ENCODE measurements around the gene RPTOR. TPM values are rescaled to one million over a fixed set of nuclear protein-coding genes. Genes with fewer than 3 reads are reported as not detected.

Gene RPTOR
- total RNA-seq, 1 experiment from 2014 or later, result 66.7 TPM

DNA sequence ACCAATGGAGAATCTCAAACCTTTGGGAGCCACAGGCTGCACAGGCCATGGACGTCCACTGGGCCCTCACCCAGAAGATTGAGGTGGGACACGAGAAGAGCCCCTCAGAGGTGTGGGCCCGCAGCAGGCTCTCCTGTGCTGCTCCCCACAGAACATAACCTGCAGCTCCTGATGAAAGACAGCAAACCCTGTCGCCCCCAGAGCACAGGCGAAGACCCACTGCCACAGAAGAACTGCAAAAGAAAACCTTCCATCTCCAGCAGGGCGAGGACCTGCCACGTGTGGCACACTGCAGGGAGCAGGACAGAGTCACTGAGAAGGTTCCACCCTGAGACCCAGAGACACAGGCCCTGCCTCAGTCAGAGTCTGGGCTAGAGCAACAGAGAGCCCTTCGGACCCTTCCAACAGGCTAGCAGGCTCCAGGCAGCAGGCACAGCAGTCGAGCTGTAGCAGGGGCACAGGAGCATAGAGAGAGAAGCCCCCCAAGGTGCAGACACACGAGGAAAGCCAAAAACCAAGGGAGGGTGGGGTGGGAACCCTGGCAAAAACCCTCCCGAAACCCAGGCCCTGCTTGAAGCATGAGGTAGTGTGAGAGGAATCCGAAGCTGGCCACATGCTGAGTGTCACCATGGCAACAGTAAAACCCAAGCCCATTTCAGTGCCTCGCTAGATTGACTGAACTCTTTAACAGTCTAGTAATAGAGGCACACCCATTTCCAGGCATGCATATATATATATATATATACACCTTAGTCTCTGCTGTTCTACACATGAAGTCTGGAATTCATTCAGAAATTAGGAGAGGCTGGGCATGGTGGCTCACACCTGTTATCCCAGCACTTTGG, 387.0 kb downstream of the RPTOR start:
- DNase-seq, result no peak
- ChIA-PET POLR2A (no interaction called here), CTCF (no interaction called here)
- H3K36me3 ChIP-seq (ENCODE audit: control insufficient read depth, insufficient read depth, low read length), result peaks cover 4% of the 10 kb centered on the region
- Mint-ChIP-seq H3K4me1 (ENCODE audit: low read depth, unreplicated experiment) (no peaks in the 10 kb centered on the region), H3K27me3 (ENCODE audit: insufficient read depth, unreplicated experiment) (no peaks in the 10 kb centered on the region), H3K36me3 (ENCODE audit: insufficient read depth, unreplicated experiment) (peaks cover under 1% of the 10 kb centered on the region), H3K4me3 (ENCODE audit: unreplicated experiment) (no peak overlapping the region), H3K9me3 (ENCODE audit: unreplicated experiment) (no peaks in the 10 kb centered on the region), H3K27ac (ENCODE audit: unreplicated experiment) (no peak overlapping the region)
- BruUV-seq (replicated peaks), result no TSS peak
- no peaks in the 10 kb centered on the region for H3K27me3 ChIP-seq (replicated peaks; ENCODE audit: control insufficient read depth, insufficient read depth, low read length)
- H3K4me1 ChIP-seq, result no peaks in the 10 kb centered on the region
- intact Hi-C loops (cut with micrococcal nuclease; ENCODE audit: unreplicated experiment), result no loop called here
- no peak overlapping the region for H3K4me3 ChIP-seq (ENCODE audit: low read depth, low read length)
- no peaks in the 10 kb centered on the region for H3K9me3 ChIP-seq
- TF ChIP-seq, protein P1, sequence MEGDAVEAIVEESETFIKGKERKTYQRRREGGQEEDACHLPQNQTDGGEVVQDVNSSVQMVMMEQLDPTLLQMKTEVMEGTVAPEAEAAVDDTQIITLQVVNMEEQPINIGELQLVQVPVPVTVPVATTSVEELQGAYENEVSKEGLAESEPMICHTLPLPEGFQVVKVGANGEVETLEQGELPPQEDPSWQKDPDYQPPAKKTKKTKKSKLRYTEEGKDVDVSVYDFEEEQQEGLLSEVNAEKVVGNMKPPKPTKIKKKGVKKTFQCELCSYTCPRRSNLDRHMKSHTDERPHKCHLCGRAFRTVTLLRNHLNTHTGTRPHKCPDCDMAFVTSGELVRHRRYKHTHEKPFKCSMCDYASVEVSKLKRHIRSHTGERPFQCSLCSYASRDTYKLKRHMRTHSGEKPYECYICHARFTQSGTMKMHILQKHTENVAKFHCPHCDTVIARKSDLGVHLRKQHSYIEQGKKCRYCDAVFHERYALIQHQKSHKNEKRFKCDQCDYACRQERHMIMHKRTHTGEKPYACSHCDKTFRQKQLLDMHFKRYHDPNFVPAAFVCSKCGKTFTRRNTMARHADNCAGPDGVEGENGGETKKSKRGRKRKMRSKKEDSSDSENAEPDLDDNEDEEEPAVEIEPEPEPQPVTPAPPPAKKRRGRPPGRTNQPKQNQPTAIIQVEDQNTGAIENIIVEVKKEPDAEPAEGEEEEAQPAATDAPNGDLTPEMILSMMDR (IDR thresholded peaks at IDR 0.05; ENCODE audit: insufficient read depth in 1 of 2, low read depth in 1 of 2, low read length in 1 of 2, severe bottlenecking in 1 of 2, unreplicated experiment in 1 of 2), result no peak

DNA sequence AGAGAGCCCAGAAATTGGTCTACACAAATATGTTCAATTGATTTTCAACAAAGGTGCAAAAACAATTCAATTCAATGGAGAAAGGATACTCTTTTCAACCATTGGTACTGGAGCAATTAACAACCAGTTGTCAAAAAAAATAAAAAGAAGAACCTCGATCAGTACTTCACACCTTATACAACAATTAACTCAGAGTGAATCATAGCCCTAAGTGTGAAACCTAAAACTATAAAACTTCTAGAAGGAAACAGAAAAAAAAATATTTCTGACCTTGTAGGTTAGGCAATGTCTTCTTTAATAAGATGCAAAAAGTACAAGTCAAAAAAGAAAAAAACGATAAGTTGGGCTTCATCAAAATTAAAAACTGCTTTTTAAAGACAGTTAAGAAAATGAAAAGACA, 390.9 kb downstream of the RPTOR start:
- no peak for DNase-seq
- POLR2A ChIA-PET, result no interaction called here
- peaks cover 16% of the 10 kb centered on the region for H3K36me3 Mint-ChIP-seq (ENCODE audit: insufficient read depth, unreplicated experiment)
- H3K27ac Mint-ChIP-seq (ENCODE audit: unreplicated experiment), result no peak overlapping the region
- intact Hi-C loops (cut with micrococcal nuclease; ENCODE audit: unreplicated experiment), result no loop called here
- Histone ChIP-seq H3K9me3 (no peaks in the 10 kb centered on the region), H3K36me3 (ENCODE audit: control insufficient read depth, insufficient read depth, low read length) (no peaks in the 10 kb centered on the region), H3K4me3 (ENCODE audit: low read depth, low read length) (no peak overlapping the region), H3K27me3 (replicated peaks; ENCODE audit: control insufficient read depth, insufficient read depth, low read length) (no peaks in the 10 kb centered on the region), H3K4me1 (no peaks in the 10 kb centered on the region)
- CTCF ChIA-PET, result no interaction called here
- no peaks in the 10 kb centered on the region for H3K9me3 Mint-ChIP-seq (ENCODE audit: unreplicated experiment)
- no TSS peak for BruUV-seq (replicated peaks)
- no peaks in the 10 kb centered on the region for H3K27me3 Mint-ChIP-seq (ENCODE audit: insufficient read depth, unreplicated experiment)
- no peak overlapping the region for H3K4me3 Mint-ChIP-seq (ENCODE audit: unreplicated experiment)
- TF ChIP-seq, protein P1 (IDR thresholded peaks at IDR 0.05; ENCODE audit: insufficient read depth in 1 of 2, low read depth in 1 of 2, low read length in 1 of 2, severe bottlenecking in 1 of 2, unreplicated experiment in 1 of 2), result no peak
- no peaks in the 10 kb centered on the region for H3K4me1 Mint-ChIP-seq (ENCODE audit: low read depth, unreplicated experiment)

DNA sequence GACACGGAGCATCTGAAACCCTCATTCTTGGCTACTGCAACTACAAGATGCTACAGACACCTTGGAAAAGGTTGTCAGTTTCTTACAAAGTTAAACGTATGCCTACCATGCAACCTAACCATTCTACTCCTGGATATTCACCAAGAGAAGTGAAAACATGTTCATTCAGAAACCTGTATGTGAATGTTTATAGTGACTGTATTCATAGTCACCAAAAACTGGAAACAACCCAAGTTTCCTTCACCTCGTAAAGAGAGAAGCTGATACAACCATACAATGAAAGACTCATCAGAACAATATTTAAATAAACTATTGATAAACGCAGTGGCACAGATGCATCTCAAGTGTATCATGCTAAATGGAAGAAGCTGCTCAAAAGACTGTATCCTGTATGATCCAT, 391.6 kb downstream of the RPTOR start:
- Histone ChIP-seq H3K4me1 (no peaks in the 10 kb centered on the region), H3K4me3 (ENCODE audit: low read depth, low read length) (no peak overlapping the region), H3K9me3 (no peaks in the 10 kb centered on the region), H3K36me3 (ENCODE audit: control insufficient read depth, insufficient read depth, low read length) (no peaks in the 10 kb centered on the region), H3K27me3 (replicated peaks; ENCODE audit: control insufficient read depth, insufficient read depth, low read length) (no peaks in the 10 kb centered on the region)
- Mint-ChIP-seq H3K27me3 (ENCODE audit: insufficient read depth, unreplicated experiment) (no peaks in the 10 kb centered on the region), H3K27ac (ENCODE audit: unreplicated experiment) (no peak overlapping the region), H3K4me1 (ENCODE audit: low read depth, unreplicated experiment) (no peaks in the 10 kb centered on the region), H3K9me3 (ENCODE audit: unreplicated experiment) (no peaks in the 10 kb centered on the region), H3K36me3 (ENCODE audit: insufficient read depth, unreplicated experiment) (peaks cover 16% of the 10 kb centered on the region), H3K4me3 (ENCODE audit: unreplicated experiment) (no peak overlapping the region)
- intact Hi-C loops (cut with micrococcal nuclease; ENCODE audit: unreplicated experiment), result no loop called here
- ChIA-PET CTCF (no interaction called here), POLR2A (no interaction called here)
- no peak for DNase-seq
- TF ChIP-seq, protein P1 (IDR thresholded peaks at IDR 0.05; ENCODE audit: insufficient read depth in 1 of 2, low read depth in 1 of 2, low read length in 1 of 2, severe bottlenecking in 1 of 2, unreplicated experiment in 1 of 2), result no peak
- BruUV-seq (replicated peaks), result no TSS peak
